Kidney epithelial cell (primary cell): ENCODE results near the gene ETNPPL. TPM values are rescaled to one million over a fixed set of nuclear protein-coding genes. Genes with fewer than 3 reads are reported as not detected.
A peak's percentile ranks its signal among the peaks of the same experiment; 100 is the strongest.

ENCODE experiments used
- DNase-seq: peaks from one replicate; pipeline ENCODE4 v3.0.0-alpha.2; 2010; ENCODE audit warnings: low read depth
- H3K27me3 ChIP-seq: 2 replicates; pipeline ENCODE4 v1.6.0; 2011; ENCODE audit warnings: low read length; ENCODE audit not compliant: control insufficient read depth, insufficient read depth
- H3K36me3 ChIP-seq: 2 replicates; pipeline ENCODE4 v1.5.1; 2011; ENCODE audit warnings: low read length; ENCODE audit not compliant: control insufficient read depth, insufficient read depth
- H3K4me3 ChIP-seq: 2 replicates; pipeline ENCODE4 v1.5.1; 2011; ENCODE audit warnings: low read depth, mild to moderate bottlenecking, control low read depth, low read length
- CTCF ChIP-seq: IDR thresholded peaks from 2 replicates; pipeline ENCODE4 v1.5.1; 2011; ENCODE audit warnings: mild to moderate bottlenecking, moderate library complexity, low read length, control low read depth, inconsistent platforms; ENCODE audit not compliant: insufficient read depth, poor library complexity, severe bottlenecking
- total RNA-seq: library from RNA; depleted of rRNA; stranded (reverse); fragments of >200 nt; gene quantifications from 2 replicates; pipeline ENCODE4 v1.2.3, GENCODE V29; 2015

ETNPPL gene
- total RNA-seq, 1 donor from 2014 or later: 0.04 TPM

DNA sequence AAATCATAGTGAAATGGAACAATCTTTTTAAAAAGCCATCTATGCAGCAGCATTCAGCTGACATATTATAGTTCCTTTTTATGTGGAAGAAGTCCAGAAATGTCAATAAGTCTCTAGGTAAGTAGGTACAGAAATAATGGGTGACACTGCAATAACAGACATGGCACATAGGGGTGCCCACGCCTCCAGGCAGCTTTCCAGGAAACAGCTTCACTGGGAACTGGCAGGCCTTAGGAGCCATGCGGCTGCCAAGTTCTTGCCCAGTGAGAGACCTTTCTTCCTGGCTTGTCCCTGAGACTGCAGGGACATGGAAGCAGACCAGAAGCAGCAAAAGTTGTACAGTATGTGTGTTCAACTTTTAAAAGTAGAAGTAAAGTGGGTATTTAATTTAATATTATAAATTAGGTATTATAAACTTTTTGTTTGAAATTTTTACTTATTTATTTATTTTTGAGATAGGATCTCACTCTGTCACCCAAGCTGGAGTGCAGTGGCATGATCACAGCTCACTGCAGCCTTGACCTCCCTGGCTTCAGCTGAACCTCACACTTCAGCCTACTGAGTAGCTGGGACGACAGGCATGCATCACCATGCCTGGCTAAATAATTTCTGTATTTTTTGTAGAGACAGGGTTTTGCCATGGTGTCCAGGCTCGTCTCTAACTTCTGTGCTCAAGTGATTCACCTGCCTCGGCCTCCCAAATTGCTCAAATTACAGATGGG lies 12.1 kb upstream of the ETNPPL start:
- TF ChIP-seq CTCF: no peak
- no peak for DNase-seq

DNA sequence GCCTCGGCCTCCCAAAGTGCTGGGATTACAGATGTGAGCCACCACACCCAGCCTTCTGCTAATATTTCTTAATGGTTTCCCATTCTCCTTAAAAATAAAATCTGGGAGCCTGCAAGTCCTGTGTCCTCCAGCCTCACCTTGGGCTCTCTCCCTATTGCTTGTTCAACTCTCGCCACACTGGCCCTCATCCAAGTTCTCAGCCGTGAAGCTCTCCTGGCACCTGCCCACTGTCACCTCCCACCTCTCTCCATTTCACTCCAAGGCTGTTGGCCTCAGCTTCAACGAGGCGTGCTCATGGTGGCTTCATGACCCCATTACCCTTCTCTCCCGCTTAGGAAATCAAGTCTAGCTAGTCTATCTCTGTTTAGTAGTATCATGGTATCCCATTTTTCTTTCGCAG lies 9.5 kb upstream of the ETNPPL start:
- DNase-seq: no peak
- Histone ChIP-seq H3K27me3 (no peaks in the 10 kb centered on the region), H3K4me3 (no peak overlapping the region), H3K36me3 (no peaks in the 10 kb centered on the region)
- TF ChIP-seq CTCF: no peak

More for the DNA sequence above, 12.1 kb upstream of the ETNPPL start:
- Histone ChIP-seq H3K36me3 (no peaks in the 10 kb centered on the region), H3K27me3 (no peaks in the 10 kb centered on the region), H3K4me3 (no peak overlapping the region)

GRCh38 chr4:108766058-108766457 lies 3.2 kb upstream of the ETNPPL start:
- H3K27me3 ChIP-seq: peaks cover 6% of the 10 kb centered on the region
- TF ChIP-seq CTCF: no peak
- no peaks in the 10 kb centered on the region for H3K36me3 ChIP-seq
- H3K4me3 ChIP-seq: no peak overlapping the region
- no peak for DNase-seq

DNA sequence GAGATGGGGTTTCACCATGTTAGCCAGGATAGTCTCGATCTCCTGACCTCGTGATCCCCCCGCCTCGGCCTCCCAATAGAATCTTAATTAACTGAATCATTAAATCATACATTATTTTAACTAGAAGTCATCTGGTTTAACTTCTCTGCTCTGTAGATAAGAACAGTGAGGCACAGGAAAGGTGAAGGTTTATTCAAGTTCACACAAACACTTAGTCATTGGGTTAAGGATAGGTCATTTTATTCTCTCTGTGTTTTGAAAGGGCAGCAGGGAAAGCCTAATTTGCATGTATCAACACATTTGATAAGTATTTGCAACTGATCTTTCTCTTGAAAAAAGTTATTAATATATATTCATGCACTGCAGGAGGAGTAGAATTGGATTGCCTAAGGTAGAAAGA lies 1.1 kb upstream of the ETNPPL start:
- DNase-seq: no peak
- no peak for TF ChIP-seq CTCF
- Histone ChIP-seq H3K36me3 (no peaks in the 10 kb centered on the region), H3K27me3 (peaks cover 6% of the 10 kb centered on the region), H3K4me3 (no peak overlapping the region)

DNA sequence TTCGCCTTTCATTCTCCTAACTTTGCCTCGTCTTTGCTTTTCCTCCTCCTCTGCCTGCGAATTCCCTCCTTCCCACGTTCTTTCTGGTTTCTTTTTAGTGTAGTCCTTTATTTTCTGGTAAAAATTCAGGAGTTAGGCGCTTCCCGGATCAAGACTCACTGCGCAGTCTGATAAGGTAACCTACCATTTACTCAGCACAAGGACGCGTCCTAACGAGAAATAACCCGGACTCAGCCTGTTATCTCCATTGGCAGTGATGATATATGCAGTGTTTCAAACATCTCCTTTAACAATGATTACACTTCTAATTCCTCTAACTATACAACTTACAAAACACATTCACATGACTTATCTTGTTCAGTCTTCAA lies 357 bp upstream of the ETNPPL start:
- Histone ChIP-seq H3K27me3 (peaks cover 6% of the 10 kb centered on the region), H3K36me3 (no peaks in the 10 kb centered on the region), H3K4me3 (peak overlapping the region; percentile 46)
- no peak for DNase-seq
- no peak for TF ChIP-seq CTCF

DNA sequence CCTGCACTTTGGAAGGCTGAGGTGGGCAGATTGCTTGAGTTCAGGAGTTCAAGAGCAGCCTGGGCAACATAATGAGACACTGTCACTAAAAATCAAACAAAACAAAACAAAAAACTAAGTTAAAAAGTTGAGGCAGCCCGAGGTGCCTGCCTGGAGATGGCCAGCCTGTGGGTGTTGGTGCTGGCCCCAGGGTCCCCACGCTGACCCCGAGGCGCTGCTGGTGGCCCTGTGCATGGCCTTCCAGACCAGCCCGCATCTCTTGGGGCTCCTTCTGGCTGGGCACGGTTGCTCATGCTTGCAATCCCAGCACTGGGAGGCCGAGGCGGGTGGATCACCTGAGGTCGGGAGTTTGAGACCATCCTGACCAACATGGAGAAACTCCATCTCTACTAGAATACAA lies 4.4 kb downstream of the ETNPPL start:
- H3K36me3 ChIP-seq: no peaks in the 10 kb centered on the region
- H3K4me3 ChIP-seq: no peak overlapping the region
- no peak for TF ChIP-seq CTCF
- H3K27me3 ChIP-seq: peaks cover 6% of the 10 kb centered on the region
- DNase-seq: no peak
